HepG2 (cell line): ENCODE results near the gene TBKBP1. TPM values are rescaled to one million over a fixed set of nuclear protein-coding genes. Genes with fewer than 3 reads are reported as not detected.

Source experiments
- ATAC-seq: fragments of 200-7000 bp; cut with Tn5 transposase; 3 replicates; pipeline ENCODE4 v1.9.1; 2020; ENCODE audit warnings: mild to moderate bottlenecking, moderate library complexity
- BruUV-seq: library from RNA; stranded (reverse); fragments of 400-500 nt; replicated peaks from 2 replicates; lab custom pipeline; 2021; lab: Mats Ljungman, UMichigan
- CTCF ChIA-PET: fragments of 300-600 bp; formaldehyde crosslinking; extraction: SDS; loops from one replicate; lab custom pipeline; 2021; ENCODE audit warnings: low total read pairs, inconsistent platforms, low intra/inter-chr PET ratio; lab: Yijun Ruan, JAX
- POLR2A ChIA-PET: fragments of 350-600 bp; sonication (Branson Sonifier 250); formaldehyde crosslinking; loops from one replicate; lab custom pipeline; 2020; ENCODE audit warnings: antibody characterized with exemption, inconsistent platforms; lab: Yijun Ruan, JAX
- DNase-seq: peaks from one replicate; pipeline ENCODE4 v3.0.0-alpha.2; 2015; ENCODE audit warnings: low spot score
- FAIRE-seq: peaks from 3 replicates; lab custom pipeline; 2011; peaks lifted over from hg19 to GRCh38; lab: Jason Lieb, UNC
- H2AFZ ChIP-seq: one replicate; pipeline ENCODE4 v1.6.1; 2011; ENCODE audit warnings: low read length, inconsistent platforms
- H3K27ac ChIP-seq: fragments of 300-600 bp; 3 replicates; pipeline ENCODE4 v1.8.0; 2011; ENCODE audit warnings: mixed run types, mild to moderate bottlenecking, mixed read lengths, low read length, inconsistent platforms; ENCODE audit not compliant: insufficient read depth; ENCODE audit errors: extremely low read length
- H3K27me3 ChIP-seq, 2 experiments: fragments of 200-600 bp in 1 of 2; 2 replicates in 1 of 2; 3 replicates in 1 of 2; pipeline versions ENCODE4 v1.6.0 to v1.8.0; 2011; ENCODE audit warnings: low read length in 2 of 2, mild to moderate bottlenecking in 2 of 2, moderate library complexity in 2 of 2, inconsistent platforms in 1 of 2; ENCODE audit not compliant: insufficient read depth in 2 of 2, control insufficient read depth in 1 of 2
- H3K36me3 ChIP-seq, 2 experiments: fragments of 200-600 bp in 1 of 2; replicated peaks in 1 of 2; 2 replicates in 1 of 2; 3 replicates in 1 of 2; pipeline versions ENCODE4 v1.5.1 to v1.8.0; 2011; ENCODE audit warnings: low read length in 2 of 2, inconsistent platforms in 1 of 2; ENCODE audit not compliant: insufficient read depth in 2 of 2, control insufficient read depth in 1 of 2
- H3K4me1 ChIP-seq: 2 replicates; pipeline ENCODE4 v1.5.1; 2012; ENCODE audit warnings: low read length, inconsistent platforms; ENCODE audit not compliant: insufficient read depth
- H3K4me2 ChIP-seq: 2 replicates; pipeline ENCODE4 v1.6.0; 2011; ENCODE audit warnings: low read depth, low read length, inconsistent platforms
- H3K4me3 ChIP-seq, 3 experiments: fragments of 200-600 bp in 1 of 3; sonication (generic), shearing (Covaris generic) in 1 of 3; replicated peaks in 1 of 3; 2 replicates each; pipeline ENCODE4 v1.5.1; 2011 to 2016; ENCODE audit warnings: low read length in 3 of 3, inconsistent platforms in 2 of 3, low read depth in 2 of 3, mild to moderate bottlenecking in 2 of 3, control low read depth in 1 of 3, mixed read lengths in 1 of 3; ENCODE audit not compliant: insufficient read depth in 1 of 3
- H3K79me2 ChIP-seq: one replicate; pipeline ENCODE4 v1.6.1; 2011; ENCODE audit warnings: low read length, inconsistent platforms; ENCODE audit not compliant: insufficient read depth
- H3K9ac ChIP-seq: 2 replicates; pipeline ENCODE4 v1.6.0; 2011; ENCODE audit warnings: mild to moderate bottlenecking, low read depth, low read length, inconsistent platforms; ENCODE audit not compliant: insufficient read depth
- H3K9me3 ChIP-seq: 2 replicates; pipeline ENCODE4 v1.5.1; 2012; ENCODE audit warnings: mild to moderate bottlenecking, low read length
- H4K20me1 ChIP-seq: 2 replicates; pipeline ENCODE4 v1.6.0; 2011; ENCODE audit warnings: inconsistent platforms, mild to moderate bottlenecking, low read length, moderate library complexity; ENCODE audit not compliant: insufficient read depth
- AHR ChIP-seq: IDR thresholded peaks from 2 replicates; pipeline ENCODE4 v1.6.1; 2018; ENCODE audit warnings: missing genetic modification reagents, missing compliant biosample characterization
- BATF2 ChIP-seq: sonication (generic); formaldehyde crosslinking; IDR thresholded peaks from 2 replicates; pipeline ENCODE4 v1.8.0; 2022; ENCODE audit warnings: mild to moderate bottlenecking, missing genetic modification reagents, moderate library complexity
- GATAD1 ChIP-seq: IDR thresholded peaks from 2 replicates; pipeline ENCODE4 v1.6.1; 2016; ENCODE audit warnings: missing genetic modification reagents, missing compliant biosample characterization
- ISX ChIP-seq: sonication (generic); formaldehyde crosslinking; conservative IDR thresholded peaks from 2 replicates; pipeline ENCODE4 v1.5.0; 2020; ENCODE audit warnings: missing genetic modification reagents
- POGZ ChIP-seq: sonication (generic); formaldehyde crosslinking; IDR thresholded peaks from 2 replicates; pipeline ENCODE4 v1.4.0; 2020; ENCODE audit warnings: mild to moderate bottlenecking, missing genetic modification reagents
- RFX5 ChIP-seq: IDR thresholded peaks from 2 replicates; pipeline ENCODE4 v1.6.1; 2011; ENCODE audit warnings: low read depth, low read length, improper control_type of control experiment
- SP2 ChIP-seq: sonication (generic); formaldehyde crosslinking; IDR thresholded peaks from 2 replicates; pipeline ENCODE4 v1.5.1; 2020; ENCODE audit warnings: mild to moderate bottlenecking, missing genetic modification reagents
- SP5 ChIP-seq: IDR thresholded peaks from 2 replicates; pipeline ENCODE4 v1.6.1; 2016; ENCODE audit warnings: low read depth, borderline replicate concordance
- SRSF4 ChIP-seq: fragments of 200-400 bp; formaldehyde crosslinking; IDR thresholded peaks from one replicate; pipeline ENCODE4 v1.6.1; 2018; ENCODE audit warnings: mild to moderate bottlenecking, low read depth, low read length, moderate library complexity; ENCODE audit not compliant: poor library complexity, severe bottlenecking
- ZBTB34 ChIP-seq: sonication (generic); formaldehyde crosslinking; IDR thresholded peaks from 2 replicates; pipeline ENCODE4 v1.8.0; 2022; ENCODE audit warnings: mild to moderate bottlenecking, missing genetic modification reagents
- ZBTB7B ChIP-seq: sonication (generic); formaldehyde crosslinking; IDR thresholded peaks from 2 replicates; pipeline ENCODE4 v1.4.0; 2020; ENCODE audit warnings: missing genetic modification reagents
- ZFX ChIP-seq: sonication (generic); formaldehyde crosslinking; IDR thresholded peaks from 2 replicates; pipeline ENCODE4 v1.4.0; 2020; ENCODE audit warnings: mild to moderate bottlenecking, low read depth, missing genetic modification reagents, moderate library complexity
- ZUFSP ChIP-seq: sonication (generic); formaldehyde crosslinking; IDR thresholded peaks from 2 replicates; pipeline ENCODE4 v1.9.0; 2021; ENCODE audit warnings: missing genetic modification reagents, mild to moderate bottlenecking, borderline replicate concordance
- WGBS: methylation state at CpG from one replicate; pipeline ENCODE4 v1.1.6; 2017; ENCODE audit warnings: low lambda C conversion rate; 5-methylcytosine and 5-hydroxymethylcytosine counted together
- in situ Hi-C: cut with HindIII; loops from 2 replicates; pipeline ENCODE4 v1.10.0; 2017; ENCODE audit warnings: low pct_unique_long_range_greater_than_20kb; ENCODE audit not compliant: extremely low pct_ligation_motif_present
- intact Hi-C: fragments of 100-400 bp; cut with micrococcal nuclease; formaldehyde crosslinking; loops from one replicate; pipeline ENCODE4 v1.10.0; 2022; ENCODE audit not compliant: unreplicated experiment
- polyA plus RNA-seq, 8 experiments: library from polyadenylated mRNA; depleted of rRNA in 3 of 8; stranded (reverse) in 7 of 8; unstranded in 1 of 8; fragments of >200 nt; fragmentation: Illumina TruSeq in 4 of 8; extraction: Trizol in 4 of 8; gene quantifications; 2 replicates each; pipeline versions ENCODE4 v1.2.1 to v1.2.3, GENCODE V29; 2011 to 2016; ENCODE audit warnings: low read depth in 4 of 8, missing spikeins in 1 of 8, mixed read lengths in 1 of 8; ENCODE audit not compliant: insufficient read depth in 1 of 8
- total RNA-seq, 5 experiments: library from RNA; depleted of rRNA; stranded (reverse); fragments of >200 nt; fragmentation: Illumina TruSeq; extraction: Trizol; gene quantifications; 2 replicates each; pipeline ENCODE4 v1.2.3, GENCODE V29; 2016; ENCODE audit warnings: low read depth in 1 of 5
- TF ChIP-seq, protein P1 (sequence below): sonication (generic); formaldehyde crosslinking; IDR thresholded peaks from 2 replicates; pipeline ENCODE4 v1.8.0; 2022; ENCODE audit warnings: low read depth, missing genetic modification reagents
- TF ChIP-seq, protein P2 (sequence below): sonication (generic); formaldehyde crosslinking; IDR thresholded peaks from 2 replicates; pipeline ENCODE4 v1.5.0; 2020; ENCODE audit warnings: missing genetic modification reagents, mild to moderate bottlenecking, borderline replicate concordance
- TF ChIP-seq, protein P3 (sequence below): IDR thresholded peaks from 2 replicates; pipeline ENCODE4 v1.6.1; 2012; ENCODE audit warnings: inconsistent platforms

Gene TBKBP1
- total and polyA plus RNA-seq, 2 of the 13 experiments (the other 11 are each of a cell fraction or from before 2014, with no cell fraction given) = 2.6 to 7.0 TPM

DNA sequence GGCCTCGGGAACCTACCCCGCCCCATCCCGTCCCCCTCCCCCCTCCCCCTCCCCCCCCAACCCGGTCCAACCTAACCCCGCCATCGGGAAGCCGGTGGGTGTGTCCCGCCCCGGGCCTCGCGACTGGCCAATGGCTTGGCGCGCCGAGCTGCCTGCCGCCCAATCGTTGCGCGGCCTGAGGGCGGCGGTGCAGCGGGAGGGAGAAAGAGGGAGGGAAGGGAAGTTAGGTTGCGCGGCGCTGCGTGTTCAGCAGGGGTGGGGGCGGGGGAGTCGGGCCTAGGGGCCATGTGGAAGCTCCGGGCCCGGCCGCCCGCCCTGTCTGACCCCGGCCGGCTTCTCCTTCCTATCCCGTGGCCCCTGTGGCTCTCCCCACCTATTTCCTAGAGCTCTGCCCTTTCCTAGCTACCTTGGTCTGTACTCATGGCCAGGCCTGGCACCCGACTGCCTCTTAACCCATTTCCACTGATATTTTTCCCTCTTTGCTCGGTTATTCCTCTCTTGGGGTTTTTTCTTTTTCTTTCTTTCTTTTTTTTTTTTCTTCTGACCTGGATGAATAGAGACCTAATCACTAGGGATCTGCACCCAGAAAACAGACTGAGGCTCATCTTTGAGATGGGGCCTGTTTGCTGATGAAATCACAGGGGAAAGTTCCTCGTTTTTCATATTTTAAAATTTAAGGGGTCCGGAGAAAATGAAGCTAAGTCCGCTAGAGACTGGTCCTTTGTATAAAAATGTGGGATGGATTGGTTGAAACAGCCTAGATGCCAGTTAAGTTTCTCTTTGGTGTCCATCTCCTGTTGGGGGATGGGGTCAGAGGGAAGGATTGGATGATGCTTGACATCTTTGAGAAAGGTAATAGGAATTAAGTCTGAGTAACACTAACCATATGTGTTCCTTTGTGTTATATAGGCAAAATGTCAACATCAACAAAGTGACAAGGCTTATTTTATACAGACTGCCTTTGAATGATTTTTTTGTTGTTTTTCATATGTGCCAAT, 43.1 kb upstream of the TBKBP1 start:
- in situ Hi-C loops = no loop called here
- H3K4me3 ChIP-seq = peak overlapping the region; percentile 68 to 94 (median 83)
- intact Hi-C loops = loop anchor here (1.0 to 5.0 kb wide), 3 partner anchors 14 to 36 kb away; no protein-coding TSS in a partner anchor
- H3K4me2 ChIP-seq = peak overlapping the region; percentile 81
- peaks cover 65% of the 10 kb centered on the region for H3K4me1 ChIP-seq
- no peaks in the 10 kb centered on the region for H3K9me3 ChIP-seq
- ChIA-PET CTCF (no interaction called here), POLR2A (interaction anchor here (0.6 to 6.7 kb wide), 18 partner anchors 8 to 1466 kb away, joined by 3 to 59 read pairs (median 5); partner anchors contain the start of genes CDC27, LRRC46, MRPL10 and TBKBP1)
- no peaks in the 10 kb centered on the region; a peak in 1 of 5 replicates for H3K27me3 ChIP-seq
- FAIRE-seq (peak; percentile 48), DNase-seq (peak; percentile 96), ATAC-seq (peak; percentile 71)
- H3K36me3 ChIP-seq = peaks cover 21 to 36% of the 10 kb centered on the region in 2 experiments
- peak overlapping the region; percentile 76 for H3K9ac ChIP-seq
- 1% methylated on average over 30 of the region's 39 CpGs for WGBS
- BruUV-seq = no TSS peak
- H3K27ac ChIP-seq = peak overlapping the region; percentile 74
- peaks cover 55% of the 10 kb centered on the region for H3K79me2 ChIP-seq
- peaks cover 18% of the 10 kb centered on the region for H4K20me1 ChIP-seq
- no peak overlapping the region for H2AFZ ChIP-seq
- TF ChIP-seq SP2 (CRISPR knock-in tag) (peak; percentile 93), BATF2 (CRISPR knock-in tag) (no peak; the same call in 1 of the 2 replicates), ISX (peak; percentile 48; the same call in 1 of the 2 replicates), AHR (peak; percentile 64; the same call in 1 of the 2 replicates), SP5 (CRISPR knock-in tag) (peak; percentile 59), POGZ (peak; percentile 76), RFX5 (0 out of 2 replicates have a peak, but pooled peaks have one; percentile 26), SRSF4 (no peak), ZFX (peak; percentile 87), ZBTB34 (CRISPR knock-in tag) (peak; percentile 48; the same call in 1 of the 2 replicates), GATAD1 (CRISPR knock-in tag) (peak; percentile 77; the same call in 1 of the 2 replicates), ZUFSP (CRISPR knock-in tag) (no peak), ZBTB7B (CRISPR knock-in tag) (no peak)
- TF ChIP-seq, protein P1, sequence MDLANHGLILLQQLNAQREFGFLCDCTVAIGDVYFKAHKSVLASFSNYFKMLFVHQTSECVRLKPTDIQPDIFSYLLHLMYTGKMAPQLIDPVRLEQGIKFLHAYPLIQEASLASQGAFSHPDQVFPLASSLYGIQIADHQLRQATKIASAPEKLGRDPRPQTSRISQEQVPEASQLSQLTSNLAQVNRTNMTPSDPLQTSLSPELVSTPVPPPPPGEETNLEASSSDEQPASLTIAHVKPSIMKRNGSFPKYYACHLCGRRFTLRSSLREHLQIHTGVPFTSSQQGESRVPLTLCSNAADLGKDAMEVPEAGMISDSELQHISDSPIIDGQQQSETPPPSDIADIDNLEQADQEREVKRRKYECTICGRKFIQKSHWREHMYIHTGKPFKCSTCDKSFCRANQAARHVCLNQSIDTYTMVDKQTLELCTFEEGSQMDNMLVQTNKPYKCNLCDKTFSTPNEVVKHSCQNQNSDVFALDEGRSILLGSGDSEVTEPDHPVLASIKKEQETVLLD (CRISPR knock-in tag) = peak; percentile 86
- TF ChIP-seq, protein P2, sequence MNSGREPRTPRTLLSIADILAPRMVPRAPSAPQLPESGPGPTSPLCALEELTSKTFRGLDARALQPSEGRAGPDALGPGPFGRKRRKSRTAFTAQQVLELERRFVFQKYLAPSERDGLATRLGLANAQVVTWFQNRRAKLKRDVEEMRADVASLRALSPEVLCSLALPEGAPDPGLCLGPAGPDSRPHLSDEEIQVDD = no peak
- TF ChIP-seq, protein P3, sequence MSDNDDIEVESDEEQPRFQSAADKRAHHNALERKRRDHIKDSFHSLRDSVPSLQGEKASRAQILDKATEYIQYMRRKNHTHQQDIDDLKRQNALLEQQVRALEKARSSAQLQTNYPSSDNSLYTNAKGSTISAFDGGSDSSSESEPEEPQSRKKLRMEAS = peak; percentile 95
